ENCODE data around the gene WDR4. TPM values are rescaled to one million over a fixed set of nuclear protein-coding genes. Genes with fewer than 3 reads are reported as not detected.
A peak's percentile ranks its signal among the peaks of the same experiment; 100 is the strongest.

The WDR4 gene
- total RNA-seq, 1 donor from 2014 or later: 22.5 TPM

- H3K27ac Mint-ChIP-seq: no peak overlapping the region
- H3K4me3 Mint-ChIP-seq (ENCODE audit: low read depth): no peak overlapping the region
- no peak for TF ChIP-seq CTCF (IDR thresholded peaks at IDR 0.05; ENCODE audit: unreplicated experiment)
- peaks cover 5% of the 10 kb centered on the region for H3K4me1 Mint-ChIP-seq (ENCODE audit: low read depth)
- peaks cover 8% of the 10 kb centered on the region for H3K27me3 Mint-ChIP-seq
- H3K36me3 Mint-ChIP-seq (ENCODE audit: insufficient read depth): no peaks in the 10 kb centered on the region
- peaks cover 27% of the 10 kb centered on the region for H3K9me3 Mint-ChIP-seq (ENCODE audit: low read depth)
- DNase-seq (ENCODE audit: low spot score, unreplicated experiment): no peak
These were observed 49.4 kb downstream of the WDR4 start for GRCh38 chr21:42829954-42830353.

- no peak for DNase-seq (ENCODE audit: low spot score, unreplicated experiment)
- peaks cover 1% of the 10 kb centered on the region for H3K36me3 Mint-ChIP-seq (ENCODE audit: insufficient read depth)
- peaks cover 27% of the 10 kb centered on the region for H3K9me3 Mint-ChIP-seq (ENCODE audit: low read depth)
- H3K27me3 Mint-ChIP-seq: peaks cover 8% of the 10 kb centered on the region
- H3K4me1 Mint-ChIP-seq (ENCODE audit: low read depth): peaks cover 5% of the 10 kb centered on the region
- H3K27ac Mint-ChIP-seq: no peak overlapping the region
- no peak for TF ChIP-seq CTCF (IDR thresholded peaks at IDR 0.05; ENCODE audit: unreplicated experiment)
- H3K4me3 Mint-ChIP-seq (ENCODE audit: low read depth): no peak overlapping the region
These were observed 49.9 kb downstream of the WDR4 start for GRCh38 chr21:42829417-42829816.

- no peak overlapping the region for H3K4me3 Mint-ChIP-seq (ENCODE audit: low read depth)
- H3K36me3 Mint-ChIP-seq (ENCODE audit: insufficient read depth): peaks cover 1% of the 10 kb centered on the region
- H3K4me1 Mint-ChIP-seq (ENCODE audit: low read depth): no peaks in the 10 kb centered on the region
- H3K27me3 Mint-ChIP-seq: no peaks in the 10 kb centered on the region
- H3K27ac Mint-ChIP-seq: no peak overlapping the region
- no peak for TF ChIP-seq CTCF (IDR thresholded peaks at IDR 0.05; ENCODE audit: unreplicated experiment)
- peaks cover 27% of the 10 kb centered on the region for H3K9me3 Mint-ChIP-seq (ENCODE audit: low read depth)
- no peak for DNase-seq (ENCODE audit: low spot score, unreplicated experiment)
These were observed 51.8 kb downstream of the WDR4 start for GRCh38 chr21:42827588-42827987.

- H3K27me3 Mint-ChIP-seq: no peaks in the 10 kb centered on the region
- peak overlapping the region; percentile 53 for H3K27ac Mint-ChIP-seq
- no peaks in the 10 kb centered on the region for H3K4me1 Mint-ChIP-seq (ENCODE audit: low read depth)
- H3K4me3 Mint-ChIP-seq (ENCODE audit: low read depth): no peak overlapping the region
- peaks cover 14% of the 10 kb centered on the region for H3K9me3 Mint-ChIP-seq (ENCODE audit: low read depth)
- no peak for DNase-seq (ENCODE audit: low spot score, unreplicated experiment)
- no peak for TF ChIP-seq CTCF (IDR thresholded peaks at IDR 0.05; ENCODE audit: unreplicated experiment)
- H3K36me3 Mint-ChIP-seq (ENCODE audit: insufficient read depth): peaks cover 8% of the 10 kb centered on the region
These were observed 58.5 kb downstream of the WDR4 start for GRCh38 chr21:42820616-42821465.

GRCh38 chr21:42819861-42820615 lies 59.3 kb downstream of the WDR4 start:
- TF ChIP-seq CTCF (IDR thresholded peaks at IDR 0.05; ENCODE audit: unreplicated experiment): no peak
- Mint-ChIP-seq H3K27me3 (no peaks in the 10 kb centered on the region), H3K27ac (no peak overlapping the region), H3K4me3 (ENCODE audit: low read depth) (no peak overlapping the region), H3K4me1 (ENCODE audit: low read depth) (no peaks in the 10 kb centered on the region), H3K9me3 (ENCODE audit: low read depth) (peaks cover 8% of the 10 kb centered on the region), H3K36me3 (ENCODE audit: insufficient read depth) (peaks cover 8% of the 10 kb centered on the region)
- DNase-seq (ENCODE audit: low spot score, unreplicated experiment): no peak

All from progenitor cell of endocrine pancreas (in vitro differentiated cells).